OCI-LY3 (cell line): ENCODE results near the gene LENG9.

ENCODE experiments used
- CTCF ChIP-seq: fragments of 200-600, 300-600 bp; sonication (generic); IDR thresholded peaks from 2 replicates; pipeline ENCODE4 v1.5.1; 2014; ENCODE audit warnings: antibody characterized with exemption, low read length, low read depth
- EZH2phosphoT487 ChIP-seq: fragments of 200-600 bp; shearing (Covaris generic); IDR thresholded peaks from 2 replicates; pipeline ENCODE4 v1.6.1; 2018; ENCODE audit warnings: antibody characterized with exemption, mixed run types, low read depth

- TF ChIP-seq CTCF: no peak
- no peak for TF ChIP-seq EZH2phosphoT487
Measured at GRCh38 chr19:54422136-54422535, 41.4 kb downstream of the LENG9 start.
